Hepatocyte (in vitro differentiated cells): ENCODE data around the gene OR52K2.

Experiments
- CTCF ChIP-seq: fragments of 200-600 bp; sonication (generic); IDR thresholded peaks from 2 replicates; pipeline ENCODE4 v1.5.1; 2016; ENCODE audit warnings: antibody characterized with exemption, mild to moderate bottlenecking; ENCODE audit not compliant: poor library complexity
- EZH2 ChIP-seq: fragments of 200-600 bp; sonication (generic); IDR thresholded peaks from 2 replicates; pipeline ENCODE4 v1.6.1; 2016; ENCODE audit warnings: antibody characterized with exemption, mild to moderate bottlenecking, borderline replicate concordance
- EZH2phosphoT487 ChIP-seq: fragments of 200-600 bp; sonication (generic); IDR thresholded peaks from one replicate; pipeline ENCODE4 v1.6.1; 2018; ENCODE audit warnings: antibody characterized with exemption, mild to moderate bottlenecking, low read depth, moderate library complexity; ENCODE audit not compliant: unreplicated experiment, severe bottlenecking

GRCh38 chr11:4464216-4465159, 15.4 kb downstream of the OR52K2 start:
- TF ChIP-seq CTCF (no peak), EZH2phosphoT487 (no peak), EZH2 (no peak)
